Activated naive CD8-positive, alpha-beta T cell treated with anti-CD3 and anti-CD28 coated beads for 36 hours (primary cell): ENCODE results near the gene FOSL1. TPM values are rescaled to one million over a fixed set of nuclear protein-coding genes. Genes with fewer than 3 reads are reported as not detected.

Experiments used
- DNase-seq: peaks from one replicate; pipeline ENCODE4 v3.0.0; 2021
- H3K27ac Mint-ChIP-seq: one replicate; pipeline ENCODE4 v1.8.0; 2022; ENCODE audit warnings: mild to moderate bottlenecking, moderate library complexity, mixed read lengths
- H3K27me3 Mint-ChIP-seq: one replicate; pipeline ENCODE4 v1.8.0; 2022; ENCODE audit warnings: mild to moderate bottlenecking, mixed read lengths
- H3K36me3 Mint-ChIP-seq: one replicate; pipeline ENCODE4 v1.8.0; 2021; ENCODE audit warnings: mild to moderate bottlenecking, mixed read lengths
- H3K4me1 Mint-ChIP-seq: one replicate; pipeline ENCODE4 v1.8.0; 2021; ENCODE audit warnings: mixed read lengths
- H3K4me3 Mint-ChIP-seq: one replicate; pipeline ENCODE4 v1.8.0; 2022; ENCODE audit warnings: mild to moderate bottlenecking, moderate library complexity, mixed read lengths
- H3K9me3 Mint-ChIP-seq: one replicate; pipeline ENCODE4 v1.8.0; 2022; ENCODE audit warnings: mixed read lengths
- total RNA-seq, 2 experiments: library from RNA; stranded (reverse); gene quantifications; one replicate each; pipeline ENCODE4 v1.2.3, GENCODE V29; 2021

Gene FOSL1
- total RNA-seq, 2 experiments from 2014 or later, result 15.8 to 16.0 TPM

GRCh38 chr11:65859812-65860277 lies 40.3 kb downstream of the FOSL1 start:
- H3K4me3 Mint-ChIP-seq, result peak overlapping the region; percentile 95
- peak overlapping the region; percentile 98 for H3K27ac Mint-ChIP-seq
- DNase-seq, result no peak
- H3K27me3 Mint-ChIP-seq, result no peaks in the 10 kb centered on the region
- no peaks in the 10 kb centered on the region for H3K9me3 Mint-ChIP-seq
- peaks cover 47% of the 10 kb centered on the region for H3K4me1 Mint-ChIP-seq
- H3K36me3 Mint-ChIP-seq, result peaks cover 29% of the 10 kb centered on the region

- peak overlapping the region; percentile 95 for H3K4me3 Mint-ChIP-seq
- H3K27ac Mint-ChIP-seq, result peak overlapping the region; percentile 98
- H3K36me3 Mint-ChIP-seq, result peaks cover 34% of the 10 kb centered on the region
- peak; percentile 99 for DNase-seq
- no peaks in the 10 kb centered on the region for H3K9me3 Mint-ChIP-seq
- peaks cover 53% of the 10 kb centered on the region for H3K4me1 Mint-ChIP-seq
- no peaks in the 10 kb centered on the region for H3K27me3 Mint-ChIP-seq
These were observed 40.9 kb downstream of the FOSL1 start for GRCh38 chr11:65859095-65859811.

GRCh38 chr11:65858681-65859087 lies 41.5 kb downstream of the FOSL1 start:
- peaks cover 40% of the 10 kb centered on the region for H3K36me3 Mint-ChIP-seq
- no peak for DNase-seq
- H3K4me3 Mint-ChIP-seq, result peak overlapping the region; percentile 95
- no peaks in the 10 kb centered on the region for H3K27me3 Mint-ChIP-seq
- peaks cover 57% of the 10 kb centered on the region for H3K4me1 Mint-ChIP-seq
- H3K27ac Mint-ChIP-seq, result peak overlapping the region; percentile 98
- no peaks in the 10 kb centered on the region for H3K9me3 Mint-ChIP-seq

GRCh38 chr11:65857853-65858680 lies 42.1 kb downstream of the FOSL1 start, which contains the start of gene CFL1:
CFL1 (minus strand) TSS chr11:65858180; CDS start chr11:65858099, 81 bp downstream.
- no peaks in the 10 kb centered on the region for H3K27me3 Mint-ChIP-seq
- peak; percentile 100 for DNase-seq
- peak within 1 kb of the TSS; percentile 98 for H3K27ac Mint-ChIP-seq
- H3K4me3 Mint-ChIP-seq, result peak within 1 kb of the TSS; percentile 96
- peaks cover 44% of the 10 kb centered on the region for H3K36me3 Mint-ChIP-seq
- H3K9me3 Mint-ChIP-seq, result no peaks in the 10 kb centered on the region
- H3K4me1 Mint-ChIP-seq, result peaks cover 58% of the 10 kb centered on the region

DNA sequence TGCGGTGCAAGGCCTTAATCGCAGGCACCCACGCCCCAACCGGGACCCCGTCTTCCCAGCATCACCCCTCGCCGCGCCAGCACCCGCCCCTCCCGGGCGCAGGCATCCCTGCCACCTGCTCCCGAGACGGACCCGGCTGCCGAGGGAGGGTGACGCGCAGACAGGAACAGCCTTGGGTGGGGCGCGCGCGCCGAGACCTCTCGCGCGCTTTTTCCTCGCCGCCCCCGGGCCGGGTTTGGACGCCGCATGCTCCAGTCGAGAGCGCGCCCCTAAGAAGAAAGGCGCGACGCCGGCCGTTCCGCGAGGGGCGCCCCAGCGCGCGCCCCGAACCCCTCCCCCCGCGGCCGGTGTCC lies 42.7 kb downstream of the FOSL1 start:
- H3K27ac Mint-ChIP-seq, result peak overlapping the region; percentile 88
- H3K4me1 Mint-ChIP-seq, result peaks cover 53% of the 10 kb centered on the region
- H3K9me3 Mint-ChIP-seq, result no peaks in the 10 kb centered on the region
- no peaks in the 10 kb centered on the region for H3K27me3 Mint-ChIP-seq
- no peak for DNase-seq
- H3K36me3 Mint-ChIP-seq, result peaks cover 44% of the 10 kb centered on the region
- peak overlapping the region; percentile 96 for H3K4me3 Mint-ChIP-seq

- Mint-ChIP-seq H3K9me3 (peaks cover 2% of the 10 kb centered on the region), H3K36me3 (peaks cover 46% of the 10 kb centered on the region), H3K4me3 (peak overlapping the region; percentile 96), H3K4me1 (peaks cover 51% of the 10 kb centered on the region), H3K27ac (peak overlapping the region; percentile 88), H3K27me3 (no peaks in the 10 kb centered on the region)
- DNase-seq, result peak; percentile 87
These were observed 43.3 kb downstream of the FOSL1 start for GRCh38 chr11:65856689-65857499.

DNA sequence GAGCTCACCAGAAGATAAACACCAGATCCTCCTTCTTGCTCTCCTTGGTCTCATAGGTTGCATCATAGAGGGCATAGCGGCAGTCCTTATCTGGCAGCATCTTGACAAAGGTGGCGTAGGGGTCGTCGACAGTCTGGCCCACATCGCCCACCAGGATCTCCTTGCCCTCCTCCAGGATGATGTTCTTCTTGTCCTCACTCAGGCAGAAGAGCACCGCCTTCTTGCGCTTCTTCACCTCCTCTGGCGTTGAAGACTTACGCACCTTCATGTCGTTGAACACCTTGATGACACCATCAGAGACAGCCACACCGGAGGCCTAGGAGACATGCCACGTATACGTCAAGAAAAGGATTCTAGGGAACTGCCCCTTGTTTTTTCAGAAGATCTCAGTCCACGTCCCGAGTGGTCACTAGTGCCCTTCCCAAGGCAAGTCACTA lies 44.2 kb downstream of the FOSL1 start:
- peak overlapping the region; percentile 96 for H3K4me3 Mint-ChIP-seq
- peaks cover 54% of the 10 kb centered on the region for H3K36me3 Mint-ChIP-seq
- no peaks in the 10 kb centered on the region for H3K27me3 Mint-ChIP-seq
- H3K27ac Mint-ChIP-seq, result peak overlapping the region; percentile 88
- DNase-seq, result no peak
- H3K9me3 Mint-ChIP-seq, result peaks cover 7% of the 10 kb centered on the region
- H3K4me1 Mint-ChIP-seq, result peaks cover 43% of the 10 kb centered on the region

- Mint-ChIP-seq H3K36me3 (peaks cover 54% of the 10 kb centered on the region), H3K4me1 (peaks cover 43% of the 10 kb centered on the region), H3K27ac (peak overlapping the region; percentile 88)
These were observed 45.0 kb downstream of the FOSL1 start for GRCh38 chr11:65854852-65855837.

DNA sequence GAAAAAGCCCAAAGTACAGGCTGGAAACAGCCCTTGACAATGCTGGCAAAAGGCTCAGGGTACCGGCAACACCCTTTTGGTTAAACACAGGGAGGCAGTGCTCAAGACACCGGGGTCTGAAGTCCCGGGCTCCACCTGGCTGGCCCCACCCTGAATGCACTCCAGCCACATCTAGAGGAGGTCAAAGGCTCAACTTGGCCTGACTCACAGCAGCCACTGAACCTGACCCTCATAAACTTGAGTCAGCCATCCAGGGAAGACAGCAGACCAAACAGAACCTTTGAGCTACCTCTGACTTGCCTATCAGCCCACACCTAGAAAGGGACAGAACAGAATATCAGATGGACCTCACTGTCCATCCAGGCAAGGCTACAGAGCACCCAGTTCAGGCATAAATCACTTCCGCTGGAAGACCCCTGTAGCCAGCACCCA lies 46.0 kb downstream of the FOSL1 start:
- H3K36me3 Mint-ChIP-seq, result peaks cover 54% of the 10 kb centered on the region
- no peaks in the 10 kb centered on the region for H3K27me3 Mint-ChIP-seq
- H3K4me3 Mint-ChIP-seq, result peak overlapping the region; percentile 40
- peak overlapping the region; percentile 68 for H3K27ac Mint-ChIP-seq
- H3K4me1 Mint-ChIP-seq, result peaks cover 39% of the 10 kb centered on the region
- peaks cover 7% of the 10 kb centered on the region for H3K9me3 Mint-ChIP-seq
- no peak for DNase-seq

More at GRCh38 chr11:65854852-65855837, 45.0 kb downstream of the FOSL1 start:
- DNase-seq, result no peak
- Mint-ChIP-seq H3K27me3 (no peaks in the 10 kb centered on the region), H3K4me3 (peak overlapping the region; percentile 96), H3K9me3 (peaks cover 7% of the 10 kb centered on the region)

DNA sequence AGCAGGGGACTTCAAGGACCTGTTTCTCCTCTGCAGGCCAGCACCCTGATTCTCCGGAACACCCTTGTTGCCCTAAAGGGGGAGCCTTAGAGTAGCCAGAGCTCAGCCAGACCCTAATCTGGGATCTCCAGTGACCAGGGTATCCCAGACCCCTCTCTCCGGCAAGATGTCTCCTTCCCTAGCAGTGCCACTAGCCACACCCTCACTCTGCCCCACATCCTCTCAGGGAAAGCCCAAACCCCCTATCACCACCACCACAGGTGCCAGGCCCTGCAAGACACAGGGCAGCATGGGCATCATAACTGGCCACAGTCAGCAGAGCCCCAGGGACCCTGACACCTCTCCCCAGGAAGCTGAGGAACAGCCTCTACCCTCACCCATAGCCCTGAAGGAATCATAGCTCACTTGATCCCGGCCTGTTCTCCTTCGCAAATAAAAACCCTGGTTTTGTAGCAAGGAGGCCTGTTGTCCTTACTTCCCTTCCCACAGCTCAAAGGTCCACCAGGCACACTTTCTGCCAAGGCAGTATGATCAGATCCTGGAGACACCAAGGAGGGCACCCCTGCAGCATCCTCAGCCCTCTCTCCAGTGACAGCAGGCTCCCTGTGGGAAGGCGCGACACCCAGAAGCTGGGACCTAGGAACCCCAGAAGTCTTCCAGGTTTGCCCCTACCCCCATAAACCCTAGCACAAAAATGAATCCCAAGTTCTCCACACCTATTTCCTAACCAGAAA lies 46.8 kb downstream of the FOSL1 start:
- peak overlapping the region; percentile 61 for H3K27ac Mint-ChIP-seq
- DNase-seq, result no peak
- peaks cover 54% of the 10 kb centered on the region for H3K36me3 Mint-ChIP-seq
- no peak overlapping the region for H3K4me3 Mint-ChIP-seq
- no peaks in the 10 kb centered on the region for H3K27me3 Mint-ChIP-seq
- H3K9me3 Mint-ChIP-seq, result peaks cover 7% of the 10 kb centered on the region
- H3K4me1 Mint-ChIP-seq, result peaks cover 33% of the 10 kb centered on the region

DNA sequence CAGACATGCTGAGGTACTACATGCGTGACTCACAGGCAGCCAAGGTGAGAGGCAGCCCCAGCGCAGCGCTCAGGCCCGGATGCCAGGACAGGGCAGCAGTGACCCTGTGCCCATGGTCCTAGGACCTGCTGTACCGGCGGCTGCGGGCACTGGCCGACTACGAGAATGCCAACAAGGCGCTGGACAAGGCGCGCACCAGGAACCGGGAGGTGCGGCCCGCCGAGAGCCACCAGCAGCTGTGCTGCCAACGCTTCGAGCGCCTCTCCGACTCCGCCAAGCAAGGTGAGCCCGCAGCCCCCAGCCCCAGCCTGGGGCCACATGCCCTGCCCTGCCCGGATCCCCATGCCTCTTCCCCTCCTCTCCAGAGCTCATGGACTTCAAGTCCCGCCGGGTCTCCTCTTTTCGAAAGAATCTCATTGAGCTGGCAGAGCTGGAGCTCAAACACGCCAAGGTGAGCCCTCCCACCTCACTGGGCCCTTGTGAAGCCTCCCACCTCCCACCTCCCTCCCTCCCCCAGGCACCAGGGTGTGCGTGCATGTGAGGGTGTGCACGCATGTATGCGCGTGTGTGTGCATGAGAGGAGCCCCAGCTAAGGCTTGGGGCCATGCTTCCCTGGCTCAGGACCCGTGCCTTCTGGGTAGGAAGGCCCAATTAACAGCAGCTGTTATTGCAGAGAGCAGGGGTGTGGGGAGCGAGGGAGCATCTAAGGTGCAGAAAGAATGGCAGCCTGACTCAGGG lies 47.5 kb downstream of the FOSL1 start:
- H3K27me3 Mint-ChIP-seq, result no peaks in the 10 kb centered on the region
- DNase-seq, result no peak
- H3K36me3 Mint-ChIP-seq, result peaks cover 54% of the 10 kb centered on the region
- peaks cover 7% of the 10 kb centered on the region for H3K9me3 Mint-ChIP-seq
- H3K4me1 Mint-ChIP-seq, result peaks cover 32% of the 10 kb centered on the region
- peak overlapping the region; percentile 42 for H3K27ac Mint-ChIP-seq
- no peak overlapping the region for H3K4me3 Mint-ChIP-seq

DNA sequence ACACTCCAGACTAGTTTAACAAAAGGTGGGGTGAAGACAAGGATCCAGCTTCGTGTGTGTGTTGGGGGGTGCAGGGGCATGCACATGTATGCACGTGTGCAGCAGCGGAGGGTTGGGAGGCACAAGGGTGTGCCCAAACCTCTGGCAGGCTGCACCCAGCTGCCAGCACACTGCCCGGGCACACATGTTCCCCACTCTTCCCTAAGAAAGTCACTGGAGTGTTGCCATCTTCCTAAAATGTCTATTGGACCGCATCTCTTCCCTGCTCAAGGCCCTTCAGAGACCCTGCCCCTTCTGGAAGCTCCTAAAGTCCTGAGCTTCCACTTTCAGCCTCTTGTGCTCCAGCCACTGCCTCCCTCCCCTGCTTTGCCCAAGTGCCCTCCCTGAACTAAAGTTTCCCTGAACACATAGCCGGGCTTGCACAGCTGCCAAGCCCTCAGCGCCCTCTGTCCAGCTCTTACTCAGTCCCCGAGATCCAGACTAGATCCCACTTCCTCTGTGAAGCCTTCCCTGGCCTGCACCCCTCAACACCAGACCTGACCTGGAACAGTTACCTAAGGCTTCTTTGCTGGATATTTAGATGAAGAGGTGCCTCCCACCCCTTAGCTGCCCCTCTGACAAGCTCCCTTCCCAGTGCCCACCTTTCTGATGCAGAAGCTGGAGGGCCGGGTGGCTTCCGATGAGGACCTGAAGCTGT lies 48.2 kb downstream of the FOSL1 start:
- H3K4me3 Mint-ChIP-seq, result peak overlapping the region; percentile 32
- peaks cover 54% of the 10 kb centered on the region for H3K36me3 Mint-ChIP-seq
- no peak for DNase-seq
- H3K27ac Mint-ChIP-seq, result peak overlapping the region; percentile 47
- H3K9me3 Mint-ChIP-seq, result peaks cover 7% of the 10 kb centered on the region
- no peaks in the 10 kb centered on the region for H3K27me3 Mint-ChIP-seq
- peaks cover 32% of the 10 kb centered on the region for H3K4me1 Mint-ChIP-seq
